SKM-1 (cell line): ENCODE measurements around the gene SLC39A9.
"Not testable (repeated sequence)": the region's sequence is repeated elsewhere in the genome, so short reads cannot be mapped to it uniquely, and the experiment has no call there.

Experiments used
- DNase-seq: peaks from one replicate; lab custom pipeline; 2025; ENCODE audit not compliant: unreplicated experiment; lab: John Stamatoyannopoulos, UW

The SLC39A9 gene

DNA sequence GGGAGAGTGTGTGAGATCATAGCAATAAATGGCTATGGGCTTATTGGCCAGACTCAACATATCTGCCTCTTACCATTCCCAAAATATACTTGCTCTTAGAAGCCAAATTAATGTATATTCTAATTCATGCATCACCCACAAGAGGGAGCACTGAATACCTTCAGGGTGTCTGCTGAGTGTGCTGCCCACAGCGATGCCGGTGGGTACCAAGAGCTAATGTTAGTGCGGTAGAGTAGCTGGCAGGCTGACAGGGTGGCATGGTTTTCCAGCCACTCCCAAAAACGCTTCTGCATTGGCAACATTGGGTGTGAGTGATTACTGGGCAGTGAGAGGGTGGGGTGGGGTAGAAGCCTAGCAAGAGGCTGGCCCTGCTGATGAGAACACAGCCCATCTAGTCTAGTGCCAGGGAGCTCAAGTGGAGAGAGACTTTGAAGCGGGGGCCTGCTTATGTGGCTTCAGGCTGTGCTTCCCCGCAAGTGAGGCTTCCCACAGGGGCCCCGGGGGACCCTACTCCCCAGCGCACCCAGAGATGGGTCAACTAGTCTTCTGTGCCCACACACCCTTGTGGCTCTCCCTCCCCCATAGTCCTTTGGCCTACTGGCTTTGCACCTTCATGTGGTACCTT is 76.8 kb downstream of the SLC39A9 start:
- DNase-seq = no peak

DNA sequence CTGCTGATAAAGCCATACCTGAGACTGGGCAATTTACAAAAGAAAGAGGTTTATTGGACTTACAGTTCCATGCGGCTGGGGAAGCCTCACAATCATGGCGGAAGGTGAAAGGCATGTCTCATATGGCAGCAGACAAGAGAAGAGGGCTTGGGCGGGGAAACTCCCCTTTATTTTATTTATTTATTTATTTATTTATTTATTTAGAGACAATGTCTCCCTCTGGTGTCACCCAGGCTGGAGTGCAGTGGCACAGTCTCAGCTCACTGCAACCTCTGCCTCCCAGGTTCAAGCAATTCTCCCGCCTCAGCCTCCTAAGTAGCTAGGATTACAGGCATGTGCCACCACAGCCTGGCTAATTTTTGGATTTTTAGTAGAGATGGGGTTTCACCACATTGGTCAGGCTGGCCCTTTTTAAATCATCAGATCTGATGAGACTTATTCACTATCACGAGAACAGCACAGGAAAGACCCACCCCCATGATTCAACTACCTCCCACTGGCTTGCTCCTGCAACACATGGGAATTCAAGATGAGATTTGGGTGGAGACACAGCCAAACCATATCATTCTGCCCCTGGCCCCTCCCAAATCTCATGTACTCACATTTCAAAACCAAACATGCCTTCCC is 78.4 kb downstream of the SLC39A9 start:
- DNase-seq = not testable (repeated sequence)

DNA sequence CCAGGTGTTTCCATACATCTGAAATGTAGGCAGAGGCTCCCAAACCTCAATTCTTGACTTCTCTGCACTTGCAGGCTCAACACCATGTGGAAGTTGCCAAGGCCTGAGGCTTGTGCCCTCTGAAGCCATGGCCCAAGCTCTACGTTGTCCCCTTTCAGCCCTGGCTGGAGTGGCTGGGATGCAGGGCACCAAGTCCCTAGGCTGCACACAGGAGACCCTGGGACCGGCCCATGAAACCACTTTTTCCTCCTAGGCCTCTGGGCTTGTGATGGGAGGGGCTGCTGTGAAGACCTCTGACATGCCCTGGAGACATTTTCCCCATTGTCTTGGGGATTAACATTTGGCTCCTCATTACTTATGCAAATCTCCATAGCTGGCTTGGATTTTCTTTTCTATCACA is 79.6 kb downstream of the SLC39A9 start:
- DNase-seq = not testable (repeated sequence)

DNA sequence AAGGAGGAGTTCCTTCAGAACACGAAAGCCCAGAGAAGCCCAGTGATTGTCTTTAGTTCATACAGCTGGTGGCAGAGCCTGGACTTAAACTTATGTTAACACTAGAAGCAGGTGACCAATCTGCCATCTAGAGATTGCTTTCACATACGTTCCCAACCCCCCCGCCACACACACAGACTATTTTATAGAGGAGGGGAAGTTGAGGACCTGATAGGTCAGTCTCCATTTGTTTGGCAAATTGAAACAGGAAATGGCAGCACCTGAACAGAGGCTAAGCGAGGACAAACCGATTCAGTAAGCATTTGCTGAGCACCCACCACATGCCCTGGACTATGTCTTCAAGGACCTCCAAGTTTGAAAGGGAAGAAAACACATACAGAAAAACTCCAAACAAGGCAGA is 81.2 kb downstream of the SLC39A9 start:
- DNase-seq = no peak

DNA sequence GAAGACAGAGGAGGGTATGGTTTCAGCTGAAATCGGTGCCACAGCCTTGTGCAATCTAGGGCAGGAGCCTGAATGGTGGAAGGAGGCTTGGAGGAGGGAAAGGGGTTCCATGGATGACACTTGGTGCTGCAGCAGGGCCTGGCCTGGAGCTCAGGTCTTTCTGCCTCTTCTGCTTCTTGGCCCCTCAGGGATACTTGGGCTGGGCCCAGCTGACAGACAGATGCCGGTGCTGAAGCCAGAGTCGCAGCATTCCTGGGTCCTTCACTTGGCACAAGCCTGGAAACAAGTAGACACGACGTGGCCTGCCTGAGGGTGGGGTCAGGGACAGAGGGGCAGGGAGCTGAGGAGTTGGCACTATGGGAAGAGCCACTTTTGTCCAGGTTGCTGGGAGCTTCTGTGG is 81.6 kb downstream of the SLC39A9 start:
- no peak for DNase-seq

DNA sequence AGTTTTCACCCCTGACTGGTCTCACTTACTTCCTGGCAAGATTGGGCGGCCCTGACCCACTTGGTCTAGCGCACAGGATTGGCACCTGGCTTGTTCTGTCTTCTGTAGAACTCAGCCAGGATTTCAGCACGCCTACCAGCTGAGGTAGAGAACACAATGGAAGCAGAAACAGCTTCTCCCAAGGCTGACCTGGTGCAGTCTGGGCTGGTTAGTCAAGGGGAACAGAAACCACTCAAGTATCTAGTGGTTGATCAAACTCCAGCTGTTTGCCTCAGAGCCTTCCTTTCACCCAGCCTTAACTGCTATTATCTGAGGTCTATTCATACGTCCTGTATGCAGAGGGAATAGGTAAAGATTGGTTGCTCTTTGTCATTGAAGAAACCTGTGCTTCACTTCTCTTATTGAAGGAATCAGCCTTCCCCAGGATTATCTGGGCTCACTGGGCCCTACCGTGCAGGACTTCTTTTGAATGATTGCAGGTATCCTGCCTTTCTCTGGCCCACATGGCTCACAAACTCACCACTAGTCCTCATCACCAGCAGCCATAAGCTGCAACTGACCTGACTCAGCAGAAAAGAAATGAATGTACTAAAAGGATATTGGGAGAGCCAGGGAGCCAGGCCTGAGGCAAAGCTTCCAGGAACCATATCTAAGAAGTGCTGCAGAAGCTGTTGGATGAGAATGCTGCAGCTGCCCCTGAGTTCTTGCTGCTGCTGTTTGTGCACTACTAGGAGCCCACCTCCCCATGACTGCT is 83.5 kb downstream of the SLC39A9 start:
- DNase-seq = no peak

DNA sequence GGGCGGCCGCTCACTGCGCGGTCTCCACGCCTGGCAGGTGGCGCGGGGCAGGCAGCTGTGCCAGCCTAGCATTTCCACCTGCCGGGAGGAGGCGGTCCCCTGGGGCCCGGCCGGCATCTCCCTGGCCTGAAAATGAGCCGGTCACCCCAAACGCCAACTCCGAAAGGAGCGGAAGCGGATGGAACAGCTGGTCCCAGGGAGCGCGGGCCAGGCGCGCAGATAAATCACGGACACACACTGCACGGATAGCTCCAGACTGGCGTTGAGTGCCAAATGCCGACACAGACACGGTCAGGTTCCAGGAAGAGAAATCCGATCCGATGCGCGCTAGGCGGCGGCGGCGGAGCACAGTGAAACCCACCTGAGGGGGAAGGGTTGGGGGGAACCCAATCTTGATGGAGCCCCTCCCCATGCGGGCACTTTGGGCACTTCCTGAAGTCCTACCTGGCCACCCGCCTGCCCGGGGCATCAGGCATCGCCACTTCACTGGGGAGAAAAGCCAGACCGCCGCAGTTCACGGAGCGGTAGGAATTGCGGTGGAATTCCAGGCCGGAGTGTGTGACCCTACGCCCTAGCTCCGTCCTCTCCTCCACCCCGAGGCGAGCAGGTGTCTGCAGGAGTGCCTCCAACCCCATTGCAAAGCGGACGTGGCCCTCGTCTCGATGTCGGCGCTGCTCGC is 85.4 kb downstream of the SLC39A9 start:
- DNase-seq = no peak

DNA sequence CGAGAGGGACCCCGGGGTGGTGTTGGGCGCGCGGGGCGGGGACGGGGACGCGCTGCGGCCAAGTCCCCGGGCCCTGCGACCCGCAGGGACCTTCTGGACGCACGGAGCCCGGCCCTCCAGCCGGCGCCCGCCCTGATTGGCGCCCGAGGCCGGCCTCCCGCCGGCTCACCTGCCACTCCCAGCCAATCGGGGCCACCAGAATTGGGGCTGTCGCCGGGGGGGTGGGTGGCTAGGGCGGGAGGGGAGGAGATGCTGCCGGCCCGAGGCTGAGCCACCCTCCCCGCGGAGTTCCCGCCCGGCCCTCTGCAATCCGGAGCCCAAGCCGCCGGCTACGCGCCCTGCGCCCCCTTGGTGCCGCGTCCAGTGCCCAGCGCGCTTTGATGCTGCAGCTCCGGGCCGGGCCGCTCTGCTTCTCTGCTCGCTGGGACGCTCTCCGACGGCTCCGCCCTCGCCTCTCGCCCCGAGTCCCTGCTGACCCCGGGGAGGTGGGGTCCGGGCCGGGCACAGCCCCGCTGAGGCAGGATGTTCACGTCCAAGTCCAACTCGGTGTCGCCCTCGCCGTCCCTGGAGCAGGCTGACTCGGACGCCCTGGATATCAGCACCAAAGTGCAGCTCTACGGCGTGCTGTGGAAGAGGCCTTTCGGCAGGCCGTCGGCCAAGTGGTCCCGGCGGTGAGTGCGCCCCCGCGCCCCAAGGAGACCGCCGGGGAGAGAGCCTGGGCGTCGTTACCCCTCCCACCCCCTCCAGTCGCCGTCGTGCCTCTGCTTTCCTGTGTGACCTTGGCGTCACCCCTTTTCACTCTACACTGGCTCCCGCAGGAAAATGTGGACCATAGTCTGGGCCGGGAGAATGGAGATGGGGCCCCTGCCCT is 86.2 kb downstream of the SLC39A9 start, which contains the start of gene PLEKHD1:
PLEKHD1 (plus strand) TSS at position 285 of the 871 bp plus-strand sequence; CDS start at position 523, 238 bp downstream.
- no peak for DNase-seq

DNA sequence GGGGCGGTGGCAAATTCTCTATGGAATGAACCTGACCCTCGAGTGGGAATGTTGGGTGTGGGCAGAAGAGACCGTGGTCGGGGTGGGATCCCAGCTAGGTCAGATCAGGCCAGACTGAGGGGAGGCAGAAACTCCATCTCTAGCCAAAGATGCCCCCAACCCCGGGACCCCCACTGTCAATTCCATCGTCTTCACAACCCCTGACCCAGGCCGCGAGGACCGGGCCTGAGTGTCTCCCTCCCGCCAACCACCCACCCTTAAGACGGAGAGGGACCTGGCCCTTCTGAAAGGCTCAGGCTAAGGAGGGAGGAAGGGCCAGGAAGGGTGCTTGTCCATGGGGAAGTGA is 86.8 kb downstream of the SLC39A9 start:
- no peak for DNase-seq

DNA sequence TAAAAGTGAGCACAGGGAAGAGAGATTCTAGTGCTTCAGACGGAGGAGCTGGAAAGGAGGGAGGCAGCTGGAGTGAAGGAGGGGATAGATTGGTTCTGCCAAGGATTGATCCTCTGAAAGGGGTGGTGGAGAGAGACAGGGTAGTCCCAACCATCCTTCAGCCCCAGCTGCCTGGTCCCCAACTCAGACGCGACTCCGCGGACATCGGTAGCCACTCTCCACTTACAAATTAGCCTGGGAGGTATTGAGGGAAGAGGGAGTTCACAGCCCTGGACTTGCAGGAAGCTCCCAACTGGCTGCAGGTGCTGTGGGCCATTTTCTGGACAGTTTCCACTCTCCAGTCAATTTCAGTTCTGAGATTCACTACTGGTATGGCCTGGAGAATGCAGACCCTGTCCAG is 87.2 kb downstream of the SLC39A9 start:
- DNase-seq = no peak

DNA sequence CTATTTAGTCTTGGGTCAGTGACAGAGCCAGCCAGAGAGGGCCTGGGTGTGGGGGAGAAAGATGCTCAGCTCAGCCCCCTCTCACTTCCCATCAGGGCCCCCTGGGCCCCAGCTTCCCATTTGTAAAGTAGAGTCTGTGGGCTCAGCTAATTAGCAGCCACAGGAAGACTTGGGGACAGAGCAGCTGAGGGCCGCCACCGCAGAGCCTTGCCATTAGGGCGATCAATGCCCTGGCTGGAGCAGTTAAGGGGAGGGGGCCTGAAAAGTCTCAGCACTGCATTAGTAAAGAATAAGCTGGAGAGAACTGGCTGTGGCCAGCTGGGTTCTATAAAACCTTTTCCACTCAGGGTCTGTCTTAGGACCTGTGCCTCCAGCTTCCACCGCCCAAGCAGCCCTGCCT is 88.7 kb downstream of the SLC39A9 start:
- DNase-seq = no peak

DNA sequence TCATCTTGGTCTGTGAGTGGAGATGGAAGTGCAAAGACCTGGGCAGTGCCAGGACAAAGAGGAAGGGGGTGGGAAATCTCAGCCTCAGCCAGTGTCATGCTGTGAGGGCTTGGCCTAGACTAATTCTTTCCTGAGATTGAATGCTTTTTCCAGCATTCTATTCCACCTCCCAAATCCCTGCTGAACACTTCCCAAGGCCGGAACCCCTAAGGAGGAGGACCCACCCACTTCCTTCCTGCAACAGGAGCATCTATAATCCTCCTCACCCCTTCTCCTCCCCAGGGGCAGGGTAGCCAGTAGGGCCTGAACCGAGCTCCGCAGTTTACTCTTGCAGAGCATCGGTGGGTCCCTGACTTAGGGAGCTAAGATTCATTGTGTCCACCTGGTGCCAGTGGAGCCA is 89.3 kb downstream of the SLC39A9 start:
- DNase-seq = no peak

DNA sequence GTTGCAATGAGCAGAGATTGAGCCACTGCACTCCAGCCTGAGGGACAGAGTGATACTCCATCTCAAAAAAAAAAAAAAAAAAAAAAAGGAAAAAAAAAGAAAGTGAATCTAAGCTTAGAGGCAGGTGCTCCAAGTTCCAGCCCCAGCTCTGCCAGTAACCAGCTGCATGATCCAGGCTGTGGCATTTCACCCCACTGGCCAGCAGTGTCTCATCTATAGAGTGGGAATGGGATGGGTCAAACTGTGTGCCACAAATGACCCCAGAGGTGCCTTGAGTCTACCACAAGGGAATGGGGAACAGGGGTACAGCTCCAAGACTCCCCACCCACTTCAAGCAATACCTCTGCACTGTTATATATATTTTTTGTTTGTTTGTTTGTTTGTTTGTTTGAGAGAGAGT is 91.0 kb downstream of the SLC39A9 start:
- DNase-seq = no peak

DNA sequence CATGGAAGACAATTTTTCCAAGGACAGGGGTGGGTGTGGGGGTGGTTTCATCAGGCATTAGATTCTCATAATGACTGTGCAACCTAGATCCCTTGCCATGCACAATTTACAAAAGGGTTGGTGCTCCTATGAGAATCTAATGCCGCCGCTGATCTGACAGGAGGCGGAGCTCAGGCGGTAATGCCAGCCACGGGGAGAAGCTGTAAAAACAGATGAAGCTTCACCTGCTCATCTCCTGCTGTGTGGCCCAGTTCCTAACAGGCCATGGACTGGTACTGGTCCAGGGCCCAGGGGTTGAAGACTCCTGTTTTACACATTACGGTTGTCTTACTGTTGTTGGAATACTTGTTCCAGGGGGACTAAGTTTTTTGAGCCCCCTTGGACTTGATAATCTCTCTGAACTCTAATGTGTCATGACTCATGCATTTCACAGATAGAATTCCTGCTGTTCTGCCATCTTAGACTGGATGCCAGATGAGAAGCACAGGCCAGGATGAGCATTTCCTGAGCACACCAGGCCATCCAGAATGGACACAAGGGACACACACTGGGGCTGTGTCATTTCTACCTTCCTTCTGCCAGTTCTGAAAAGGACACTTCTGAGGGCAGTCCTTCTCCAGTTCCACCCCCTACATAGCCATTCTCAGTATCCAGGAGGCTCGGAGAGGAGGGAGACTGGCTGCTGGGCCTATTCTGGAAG is 91.9 kb downstream of the SLC39A9 start:
- DNase-seq = no peak

DNA sequence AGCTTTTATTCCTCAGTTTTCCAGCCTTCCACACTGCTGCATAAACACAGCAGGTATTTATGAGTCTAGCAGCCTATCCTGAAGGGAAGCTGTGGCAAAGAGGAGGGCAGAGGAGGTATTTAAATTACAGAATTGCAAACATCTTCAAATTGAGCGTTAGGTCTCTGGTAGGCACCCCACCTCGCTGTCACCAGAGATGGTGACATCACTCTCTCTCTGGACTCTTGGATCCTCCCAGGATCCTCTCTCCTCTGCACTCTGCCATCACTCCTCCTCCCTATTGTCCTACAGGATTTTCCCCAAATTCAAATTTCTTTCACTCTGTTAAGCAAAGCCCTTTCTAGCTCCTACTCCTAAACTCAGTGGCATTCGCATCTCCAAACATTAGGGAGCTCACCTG is 92.7 kb downstream of the SLC39A9 start:
- no peak for DNase-seq

DNA sequence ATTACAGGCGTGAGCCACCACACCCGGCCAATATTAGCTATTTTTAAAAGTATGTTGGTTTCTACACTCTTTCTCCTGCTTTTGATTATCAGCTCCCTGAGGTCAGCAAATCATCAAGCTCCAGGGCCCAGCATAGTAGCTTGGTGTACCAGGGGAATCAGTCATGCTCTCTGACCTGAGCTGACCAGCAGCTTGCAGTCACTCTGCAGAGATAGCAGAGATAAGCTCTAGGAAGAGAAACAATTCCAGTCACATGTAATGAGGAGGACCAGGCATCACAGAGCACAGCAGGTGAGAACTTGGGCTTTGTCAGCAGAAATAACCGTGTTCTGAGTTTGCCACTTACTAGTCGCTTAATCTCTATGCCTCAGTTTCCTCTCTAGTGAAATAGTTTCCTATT is 94.5 kb downstream of the SLC39A9 start:
- DNase-seq = no peak

DNA sequence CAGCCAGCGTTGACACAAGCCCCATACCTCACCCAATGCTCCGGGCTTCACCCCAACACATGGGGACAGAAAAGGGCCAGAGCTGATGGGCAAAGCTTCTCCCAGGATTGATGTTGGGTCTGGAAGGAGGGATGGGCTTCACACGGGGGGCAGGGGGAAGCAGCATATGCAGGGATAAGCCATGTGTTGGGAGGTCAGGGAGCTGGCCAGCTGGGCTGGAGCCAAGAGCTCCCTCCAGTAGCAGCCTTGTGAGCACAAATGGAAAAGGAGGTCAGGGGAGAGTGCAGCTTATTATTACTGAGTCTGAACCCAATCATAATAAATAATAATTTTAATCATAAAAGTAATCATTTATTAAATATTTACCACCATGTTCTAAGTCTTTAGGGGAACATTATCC is 95.3 kb downstream of the SLC39A9 start:
- no peak for DNase-seq

DNA sequence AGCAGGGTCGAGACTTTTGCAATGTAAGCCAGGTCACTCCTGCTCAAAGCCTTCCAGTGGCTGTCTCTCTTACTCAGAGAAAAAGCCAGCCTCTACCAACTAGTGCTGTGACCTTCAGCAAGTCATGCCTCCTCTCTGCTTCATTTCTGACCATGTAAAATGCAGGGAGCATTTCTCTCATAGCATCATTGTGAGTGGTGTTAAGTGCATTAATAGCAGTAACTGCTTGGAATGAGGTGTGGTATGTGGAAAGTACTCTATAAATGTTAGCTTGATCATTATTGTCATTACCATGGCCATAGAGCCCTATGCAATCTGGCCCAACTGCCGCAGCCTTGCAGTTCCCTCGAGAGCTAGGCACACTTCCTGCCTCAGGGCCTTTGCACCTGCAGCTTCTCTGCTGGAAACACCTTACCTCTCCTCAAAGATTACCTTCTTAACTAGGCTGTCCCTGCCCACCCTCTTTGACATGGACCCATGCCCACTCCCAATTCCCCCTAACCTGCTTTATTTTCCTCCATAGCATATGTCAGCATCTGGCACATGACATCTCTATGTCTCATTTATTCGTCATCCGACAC is 96.9 kb downstream of the SLC39A9 start:
- no peak for DNase-seq

DNA sequence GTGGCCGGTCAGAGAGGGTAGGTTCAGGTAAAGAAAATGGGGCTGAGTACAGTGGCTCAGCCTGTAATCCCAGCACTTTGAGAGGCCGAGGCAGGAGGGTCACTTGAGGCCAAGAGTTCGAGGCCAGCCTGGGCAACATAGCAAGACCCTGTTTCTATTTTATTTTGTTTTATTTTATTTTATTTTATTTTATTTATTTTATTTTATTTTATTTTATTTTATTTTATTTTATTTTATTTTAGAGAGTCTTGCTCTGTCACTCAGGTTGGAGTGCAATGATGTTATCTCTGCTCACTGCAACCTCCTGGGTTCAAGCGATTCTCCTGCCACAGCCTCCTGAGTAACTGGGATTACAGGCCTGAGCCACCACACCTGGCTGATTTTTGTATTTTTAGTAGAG is 99.4 kb downstream of the SLC39A9 start:
- not testable (repeated sequence) for DNase-seq

DNA sequence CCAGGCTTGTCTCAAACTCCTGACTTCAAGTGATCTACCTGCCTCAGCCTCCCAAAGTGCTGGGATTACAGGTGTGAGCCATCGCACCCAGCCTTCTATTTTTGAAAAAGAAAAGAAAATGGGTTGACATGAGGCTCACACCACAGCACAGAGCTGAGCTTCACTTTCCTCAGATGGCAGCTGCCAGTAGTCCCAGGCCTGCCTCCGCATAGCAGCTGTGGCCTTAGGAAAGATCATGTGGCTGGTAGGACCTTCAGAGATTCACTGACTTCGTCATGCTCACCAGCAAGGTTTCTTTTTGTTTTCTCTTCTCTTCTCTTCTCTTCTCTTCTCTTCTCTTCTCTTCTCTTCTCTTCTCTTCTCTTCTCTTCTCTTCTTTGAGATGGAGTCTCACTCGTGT is 99.8 kb downstream of the SLC39A9 start:
- DNase-seq = not testable (repeated sequence)
